Measurements from ENCODE around the gene KLRG1.

GRCh38 chr12:8957561-8957960 lies 31.8 kb upstream of the KLRG1 start:
- TF ChIP-seq ESRRA (IDR thresholded peaks at IDR 0.05; ENCODE audit: borderline replicate concordance, low read depth) (no peak), BDP1 (IDR thresholded peaks at IDR 0.05; ENCODE audit: insufficient read depth, insufficient read length) (no peak), ZNF263 (CRISPR knock-in tag; IDR thresholded peaks at IDR 0.05; ENCODE audit: borderline replicate concordance) (no peak)

Measured in K562 (cell line).